ENCODE results near the gene SLC26A8. TPM values are rescaled to one million over a fixed set of nuclear protein-coding genes. Genes with fewer than 3 reads are reported as not detected.
"Not testable (repeated sequence)": the region's sequence is repeated elsewhere in the genome, so short reads cannot be mapped to it uniquely, and the experiment has no call there.

The SLC26A8 gene
- total RNA-seq, 1 donor, result not detected

GRCh38 chr6:35911871-35912653 is 112.4 kb downstream of the SLC26A8 start:
- peak; percentile 16 for DNase-seq (ENCODE audit: low read depth)

GRCh38 chr6:35909571-35909970 is 114.9 kb downstream of the SLC26A8 start:
- not testable (repeated sequence) for H3K4me3 ChIP-seq (ENCODE audit: low read depth, low read length); DNase-seq (ENCODE audit: low read depth)

More at GRCh38 chr6:35911871-35912653, 112.4 kb downstream of the SLC26A8 start:
- H3K4me3 ChIP-seq (ENCODE audit: low read depth, low read length), result no peak overlapping the region
- no peak for TF ChIP-seq CTCF (IDR thresholded peaks at IDR 0.05; ENCODE audit: insufficient read depth, low read depth, low read length)

- H3K4me3 ChIP-seq (ENCODE audit: low read depth, low read length); DNase-seq (ENCODE audit: low read depth): not testable (repeated sequence)
Measured at GRCh38 chr6:35908753-35909401, 115.6 kb downstream of the SLC26A8 start.

- no peak overlapping the region for H3K4me3 ChIP-seq (ENCODE audit: low read depth, low read length)
- no peak for DNase-seq (ENCODE audit: low read depth)
- no peak for TF ChIP-seq CTCF (IDR thresholded peaks at IDR 0.05; ENCODE audit: insufficient read depth, low read depth, low read length)
Measured at GRCh38 chr6:35907750-35908149, 116.7 kb downstream of the SLC26A8 start.

- TF ChIP-seq CTCF (IDR thresholded peaks at IDR 0.05; ENCODE audit: insufficient read depth, low read depth, low read length), result no peak
- DNase-seq (ENCODE audit: low read depth), result peak; percentile 69
- no peak overlapping the region for H3K4me3 ChIP-seq (ENCODE audit: low read depth, low read length)
Measured at GRCh38 chr6:35906499-35906846, 118.0 kb downstream of the SLC26A8 start.

GRCh38 chr6:35905841-35906498 is 118.5 kb downstream of the SLC26A8 start:
- no peak for TF ChIP-seq CTCF (IDR thresholded peaks at IDR 0.05; ENCODE audit: insufficient read depth, low read depth, low read length)
- H3K4me3 ChIP-seq (ENCODE audit: low read depth, low read length), result no peak overlapping the region
- peak; percentile 34 for DNase-seq (ENCODE audit: low read depth)

GRCh38 chr6:35905141-35905785 is 119.2 kb downstream of the SLC26A8 start:
- no peak for DNase-seq (ENCODE audit: low read depth)

More at GRCh38 chr6:35905141-35905785, 119.2 kb downstream of the SLC26A8 start:
- no peak for TF ChIP-seq CTCF (IDR thresholded peaks at IDR 0.05; ENCODE audit: insufficient read depth, low read depth, low read length)
- no peak overlapping the region for H3K4me3 ChIP-seq (ENCODE audit: low read depth, low read length)

All from fibroblast of villous mesenchyme (primary cell).